Upper lobe of right lung (tissue), 1 donor: ENCODE results near the gene POU2F1. TPM values are rescaled to one million over a fixed set of nuclear protein-coding genes. Genes with fewer than 3 reads are reported as not detected.

Source experiments
- ATAC-seq: fragments of 200-7000 bp; cut with Tn5 transposase; one replicate; pipeline ENCODE4 v1.9.1; 2020; ENCODE audit warnings: mild to moderate bottlenecking, moderate library complexity
- DNase-seq: peaks from one replicate; pipeline ENCODE4 v3.0.0-alpha.2; 2020
- H3K27ac ChIP-seq: fragments of 200-600 bp; one replicate; pipeline ENCODE4 v1.8.0; 2022
- H3K27me3 ChIP-seq: fragments of 200-600 bp; one replicate; pipeline ENCODE4 v1.8.0; 2022; ENCODE audit warnings: mild to moderate bottlenecking
- H3K36me3 ChIP-seq: fragments of 200-600 bp; one replicate; pipeline ENCODE4 v1.8.0; 2022
- H3K4me1 ChIP-seq: fragments of 200-600 bp; one replicate; pipeline ENCODE4 v1.8.0; 2022
- H3K4me3 ChIP-seq: fragments of 200-600 bp; one replicate; pipeline ENCODE4 v1.8.0; 2022; ENCODE audit warnings: mild to moderate bottlenecking
- H3K9me3 ChIP-seq: fragments of 200-600 bp; one replicate; pipeline ENCODE4 v1.8.0; 2022
- CTCF ChIP-seq: fragments of 200-600 bp; IDR thresholded peaks from one replicate; pipeline ENCODE4 v1.8.0; 2022; ENCODE audit warnings: antibody characterized with exemption
- intact Hi-C: fragments of 100-400 bp; cut with DNase I; formaldehyde crosslinking; loops from one replicate; pipeline ENCODE4 v1.11.0; 2022
- total RNA-seq: library from RNA; stranded (reverse); fragmentation: NEBNext Ultra II Directional; extraction: Animal tissue kit (Norgen Biotek cat#: 25700); gene quantifications from one replicate; pipeline ENCODE4 v1.2.1, GENCODE V29; 2021
- donor health status: DM: no; HTN: yes; CAD: no; lungs with severe emphysema.

The POU2F1 gene
- total RNA-seq, 1 donor from 2014 or later = 15.3 TPM

DNA sequence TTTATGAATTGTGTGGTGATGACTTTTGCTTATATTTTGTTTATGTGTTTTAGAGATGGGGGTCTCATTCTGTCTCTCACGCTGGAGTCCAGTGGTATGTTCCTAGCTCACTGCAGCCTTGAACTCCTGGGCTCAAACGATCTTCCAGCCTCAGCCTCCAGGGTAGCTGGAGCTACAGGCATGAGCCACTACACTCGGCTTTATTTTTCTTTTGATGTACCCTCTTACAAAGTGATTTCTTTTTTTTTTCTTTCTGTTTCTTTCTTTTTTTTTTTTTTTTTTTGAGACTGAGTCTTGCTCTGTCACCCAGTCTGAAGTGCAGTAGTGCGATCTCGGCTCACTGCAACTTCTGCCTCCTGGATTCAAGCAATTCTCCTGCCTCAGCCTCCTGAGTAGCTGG is 250.9 kb downstream of the POU2F1 start:
- intact Hi-C loops = no loop called here
- Histone ChIP-seq H3K36me3 (no peaks in the 10 kb centered on the region), H3K9me3 (no peaks in the 10 kb centered on the region), H3K27me3 (no peaks in the 10 kb centered on the region), H3K4me3 (no peak overlapping the region), H3K27ac (no peak overlapping the region), H3K4me1 (no peaks in the 10 kb centered on the region)
- ATAC-seq = no peak
- DNase-seq = no peak
- no peak for TF ChIP-seq CTCF

DNA sequence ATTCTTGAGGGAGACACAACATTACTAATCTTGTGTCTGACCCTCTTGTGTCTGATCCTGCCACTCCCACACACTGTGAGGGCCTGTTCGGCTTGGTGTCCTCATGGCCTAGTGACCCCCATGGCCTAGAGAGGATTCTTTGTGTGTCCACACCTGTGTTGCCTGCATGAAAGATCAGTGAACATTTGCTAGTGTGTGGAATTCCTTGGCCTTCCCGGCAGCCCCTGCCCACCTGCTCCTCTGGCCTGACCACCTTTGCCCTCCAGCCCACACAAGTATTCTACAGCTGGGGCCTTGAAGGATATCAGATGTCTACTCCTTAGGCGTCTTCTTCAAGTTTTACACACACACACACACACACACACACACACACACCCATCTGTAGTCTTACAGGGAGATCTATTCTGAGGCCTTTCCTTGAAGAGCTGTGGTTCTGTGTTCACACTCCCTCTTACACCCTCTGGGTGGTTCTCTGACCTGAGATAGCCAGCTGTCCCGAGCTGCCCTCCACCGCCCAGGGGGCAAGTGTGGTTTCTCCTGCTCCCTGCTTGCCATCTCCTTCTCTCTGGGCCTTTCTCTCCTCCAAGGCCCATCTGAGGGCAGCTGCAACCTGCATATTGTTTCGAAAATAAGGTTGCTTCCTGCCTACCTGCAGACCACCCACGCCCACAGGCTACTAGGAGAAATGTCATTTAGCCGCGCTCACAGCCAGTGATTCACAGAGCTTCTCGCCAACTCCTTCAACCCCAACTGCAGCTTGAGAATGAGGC is 252.3 kb downstream of the POU2F1 start:
- intact Hi-C loops = no loop called here
- no peak for TF ChIP-seq CTCF
- peak; percentile 13 for ATAC-seq
- Histone ChIP-seq H3K36me3 (no peaks in the 10 kb centered on the region), H3K9me3 (no peaks in the 10 kb centered on the region), H3K4me3 (no peak overlapping the region), H3K27me3 (no peaks in the 10 kb centered on the region), H3K4me1 (no peaks in the 10 kb centered on the region), H3K27ac (no peak overlapping the region)
- DNase-seq = peak; percentile 23

- Histone ChIP-seq H3K27me3 (no peaks in the 10 kb centered on the region), H3K4me3 (no peak overlapping the region), H3K27ac (no peak overlapping the region), H3K4me1 (no peaks in the 10 kb centered on the region), H3K36me3 (no peaks in the 10 kb centered on the region), H3K9me3 (no peaks in the 10 kb centered on the region)
- intact Hi-C loops = no loop called here
- ATAC-seq = no peak
- TF ChIP-seq CTCF = no peak
- peak; percentile 8 for DNase-seq
These were observed 253.1 kb downstream of the POU2F1 start for GRCh38 chr1:167473761-167474160.

DNA sequence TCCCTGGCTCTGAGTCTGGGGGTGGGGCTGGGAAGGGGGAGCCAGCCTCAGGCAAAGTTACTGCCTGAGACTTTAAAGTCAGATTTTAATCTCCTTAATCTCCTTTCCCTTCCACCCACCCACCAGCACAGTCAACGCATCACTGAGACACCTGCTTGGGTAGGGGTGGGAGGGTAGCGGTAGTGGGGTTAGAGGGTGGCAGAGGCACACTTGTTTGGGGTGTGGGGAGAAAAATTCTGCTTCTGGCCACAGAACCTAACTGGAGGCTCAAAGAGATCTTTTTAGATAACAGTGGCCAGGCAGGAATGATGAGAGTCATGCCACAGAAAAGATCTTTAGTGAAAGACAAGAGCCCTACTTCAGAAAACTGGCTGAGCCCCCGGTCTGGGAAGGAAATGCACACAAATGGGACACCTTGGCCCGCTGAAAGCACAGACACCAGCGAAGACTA is 253.5 kb downstream of the POU2F1 start:
- intact Hi-C loops = no loop called here
- TF ChIP-seq CTCF = no peak
- Histone ChIP-seq H3K27me3 (no peaks in the 10 kb centered on the region), H3K4me1 (no peaks in the 10 kb centered on the region), H3K27ac (no peak overlapping the region), H3K4me3 (no peak overlapping the region), H3K9me3 (no peaks in the 10 kb centered on the region), H3K36me3 (no peaks in the 10 kb centered on the region)
- ATAC-seq (no peak), DNase-seq (peak; percentile 13)

- no peaks in the 10 kb centered on the region for H3K27me3 ChIP-seq
- intact Hi-C loops = no loop called here
- TF ChIP-seq CTCF = no peak
- no peaks in the 10 kb centered on the region for H3K9me3 ChIP-seq
- no peak overlapping the region for H3K27ac ChIP-seq
- ATAC-seq (no peak), DNase-seq (no peak)
- H3K36me3 ChIP-seq = no peaks in the 10 kb centered on the region
- no peak overlapping the region for H3K4me3 ChIP-seq
- H3K4me1 ChIP-seq = no peaks in the 10 kb centered on the region
These were observed 255.4 kb downstream of the POU2F1 start for GRCh38 chr1:167476061-167476460.

Other genes starting within 250 kb of the POU2F1 start
- 0.98 TPM for gene ILDR2, start 245.3 kb upstream of the POU2F1 start, total RNA-seq
- not detected for gene MAEL, start 231.6 kb upstream of the POU2F1 start, total RNA-seq
- 0.90 TPM for gene GPA33, start 130.5 kb upstream of the POU2F1 start, total RNA-seq
- 0.17 TPM for gene STYXL2, start 126.8 kb upstream of the POU2F1 start, total RNA-seq